GM19372 (cell line): ENCODE measurements around the gene TAF5L.
"Not testable (repeated sequence)": the region's sequence is repeated elsewhere in the genome, so short reads cannot be mapped to it uniquely, and the experiment has no call there.

Experiments used
- ATAC-seq: cut with Tn5 transposase; IDR thresholded peaks from one replicate; pipeline ENCODE4 v1.9.1; 2021; ENCODE audit warnings: mild to moderate bottlenecking, low read depth, moderate library complexity; ENCODE audit not compliant: unreplicated experiment

The TAF5L gene

DNA sequence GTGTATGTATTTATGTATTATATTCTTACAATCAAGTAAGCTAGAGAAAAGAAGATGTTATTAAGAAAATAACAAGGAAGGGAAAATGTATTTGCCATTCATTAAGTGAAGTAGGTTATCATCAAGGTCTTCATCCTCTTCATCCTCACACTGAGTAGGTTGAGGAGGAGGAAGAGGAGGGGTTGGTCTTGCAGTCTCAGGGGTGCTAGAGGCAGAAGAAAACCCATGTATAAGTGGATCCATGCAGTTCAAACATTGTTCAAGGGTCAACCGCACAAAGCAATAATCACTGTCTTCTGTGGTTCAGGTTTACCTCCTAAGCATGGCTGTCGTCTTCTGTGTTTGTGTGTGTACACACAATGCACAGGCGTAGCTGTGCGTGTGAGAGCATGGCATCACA is 17.0 kb upstream of the TAF5L start:
- no peak for ATAC-seq

DNA sequence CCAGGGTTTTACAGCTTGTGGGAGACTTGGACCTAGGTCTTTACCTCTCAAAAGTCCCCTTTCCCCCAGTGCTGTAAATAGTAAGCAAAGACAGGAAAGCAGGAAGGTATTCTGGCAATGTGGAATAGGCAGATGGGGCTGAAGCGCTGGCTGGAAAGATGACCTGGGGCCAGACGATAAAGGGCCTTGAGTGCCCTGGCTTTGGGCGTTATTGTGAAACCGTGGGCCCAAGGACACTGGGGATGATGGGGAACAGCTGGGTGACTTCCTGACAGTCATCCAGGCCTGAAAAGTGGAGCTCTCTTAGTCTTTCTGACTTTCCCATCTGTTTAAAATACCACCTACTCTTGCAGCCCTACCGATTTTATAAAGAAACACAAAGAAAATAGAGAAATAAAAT is 16.5 kb upstream of the TAF5L start:
- no peak for ATAC-seq

DNA sequence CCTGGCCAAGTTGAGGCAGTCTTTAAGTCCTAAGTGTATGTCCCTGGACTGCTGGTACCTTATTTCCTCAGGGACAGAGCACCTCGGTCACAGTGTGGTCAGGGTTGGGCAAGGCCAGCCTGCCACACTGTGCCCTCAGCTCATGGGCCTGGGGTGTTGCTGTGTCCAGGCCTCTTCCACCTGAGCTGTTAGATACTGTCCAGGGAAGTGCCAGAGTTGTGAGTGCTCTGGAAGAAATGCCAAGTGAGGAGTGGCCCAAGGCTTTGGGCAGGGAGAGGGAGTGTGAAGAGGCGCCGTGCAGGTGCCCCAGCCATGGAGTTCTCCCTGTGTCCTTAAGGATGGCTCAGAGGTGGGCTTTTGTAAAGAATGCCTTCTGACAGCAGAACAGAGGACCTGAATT is 15.4 kb upstream of the TAF5L start:
- no peak for ATAC-seq

DNA sequence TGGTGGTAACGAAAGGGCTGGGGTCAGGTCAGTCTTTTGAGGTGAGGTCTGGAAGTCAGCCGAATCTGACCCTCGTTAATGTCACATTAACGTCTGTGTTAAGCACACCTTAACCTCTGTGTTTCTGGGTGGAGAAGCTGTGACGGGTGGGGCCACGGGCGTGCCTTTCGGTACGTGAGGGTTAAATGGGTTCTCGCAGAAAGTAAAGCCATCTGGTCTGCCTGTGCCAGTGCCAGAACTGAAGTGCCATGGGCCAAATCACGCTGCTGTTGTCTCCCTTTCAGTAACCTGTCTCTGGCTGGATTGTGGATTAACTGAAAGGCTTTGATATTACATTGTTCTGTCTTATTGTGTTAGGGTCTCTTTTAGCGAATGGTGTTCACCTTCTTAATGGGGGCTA is 14.5 kb upstream of the TAF5L start:
- ATAC-seq, result no peak

DNA sequence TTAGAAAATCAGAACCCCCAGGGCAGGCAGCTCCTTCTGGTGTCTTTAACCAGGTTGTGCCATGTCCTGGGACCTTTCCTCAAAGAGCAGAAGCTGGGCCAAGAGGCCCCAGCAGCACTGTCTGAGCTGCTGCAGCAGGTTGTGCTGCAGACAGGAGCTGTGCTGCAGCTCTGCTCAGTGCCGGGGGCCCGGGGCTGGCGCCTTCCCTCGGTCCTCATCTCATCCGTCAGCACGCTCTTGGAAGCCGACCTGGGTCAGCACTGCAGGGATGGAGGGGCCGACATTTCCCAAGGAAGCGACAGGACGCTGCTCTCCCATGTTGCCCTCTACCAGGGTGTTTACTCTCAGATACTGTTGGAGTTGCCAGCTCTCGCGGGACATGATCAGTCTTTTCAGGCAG is 11.8 kb upstream of the TAF5L start:
- ATAC-seq, result no peak

DNA sequence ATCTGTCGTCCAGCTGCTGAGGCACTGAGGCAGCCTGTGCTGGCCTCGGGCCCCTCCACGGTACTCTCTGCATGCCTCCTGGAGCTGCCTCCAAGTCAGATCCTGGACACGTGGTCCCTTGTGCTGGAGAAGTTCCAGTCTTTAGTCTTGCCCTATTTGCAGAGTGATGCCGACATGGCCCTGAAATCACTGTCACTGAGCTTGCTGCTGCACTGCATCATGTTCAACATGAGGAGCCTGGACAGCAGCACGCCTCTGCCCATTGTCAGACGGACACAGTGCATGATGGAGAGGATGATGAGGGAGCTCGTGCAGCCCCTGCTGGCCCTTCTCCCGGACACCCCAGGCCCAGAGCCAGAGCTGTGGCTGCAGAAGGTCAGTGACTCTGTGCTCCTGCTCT is 10.1 kb upstream of the TAF5L start:
- no peak for ATAC-seq

DNA sequence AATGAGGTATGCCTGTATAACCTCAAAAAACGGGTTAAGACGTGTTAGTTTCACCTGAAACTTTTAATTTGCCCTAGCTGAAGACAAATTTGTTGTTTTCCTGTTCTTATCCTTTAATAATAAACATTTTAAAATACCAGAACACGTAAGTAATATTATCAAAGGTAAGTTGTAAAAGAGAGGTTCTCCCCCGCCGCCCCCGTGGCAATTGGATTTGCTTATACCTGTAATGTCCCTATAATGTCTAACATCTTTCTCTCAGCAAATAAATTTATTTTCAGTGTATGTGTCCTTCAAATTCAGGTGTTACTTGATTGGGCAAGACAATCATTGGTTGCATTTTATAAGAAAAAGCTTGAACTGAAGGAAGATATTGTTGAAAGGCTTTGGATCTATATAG is 6.0 kb upstream of the TAF5L start:
- ATAC-seq, result no peak

DNA sequence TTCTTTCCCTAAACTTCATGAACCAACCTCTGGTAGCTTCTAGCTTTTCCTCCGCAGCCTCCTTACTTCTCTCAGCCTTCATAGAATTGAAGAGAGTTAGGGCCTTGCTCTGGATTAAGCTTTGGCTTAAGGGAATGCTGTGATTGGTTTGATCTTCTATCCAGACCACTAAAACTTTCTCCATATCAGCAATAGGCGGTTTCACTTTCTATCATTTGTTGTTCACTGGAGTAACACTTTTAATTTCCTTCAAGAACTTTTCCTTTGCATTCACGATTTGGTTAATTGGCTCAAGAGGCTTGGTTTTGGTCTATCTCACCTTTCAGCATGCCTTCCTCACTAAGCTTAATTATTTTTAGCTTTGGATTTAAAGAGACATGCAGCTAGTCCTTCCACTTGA is 5.2 kb upstream of the TAF5L start:
- no peak for ATAC-seq

DNA sequence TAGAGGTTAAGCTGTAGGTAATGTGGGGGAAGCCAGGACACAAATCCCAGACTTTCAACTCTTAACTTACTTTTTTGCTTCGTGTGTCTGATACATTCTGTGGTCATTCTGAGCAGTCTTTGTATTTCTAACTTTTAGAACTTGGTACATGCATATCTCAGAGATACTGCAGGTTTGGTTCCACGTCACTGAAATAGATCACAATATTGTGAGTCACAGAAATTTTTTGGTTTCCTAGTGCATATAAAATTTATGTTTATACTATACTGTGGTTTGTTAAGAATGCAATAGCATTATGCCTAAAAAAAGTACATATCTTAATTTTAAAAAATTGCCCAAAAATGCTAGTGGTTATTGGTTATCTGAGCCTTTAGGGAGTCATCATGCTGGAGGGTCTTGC is 3.3 kb upstream of the TAF5L start:
- ATAC-seq, result no peak

DNA sequence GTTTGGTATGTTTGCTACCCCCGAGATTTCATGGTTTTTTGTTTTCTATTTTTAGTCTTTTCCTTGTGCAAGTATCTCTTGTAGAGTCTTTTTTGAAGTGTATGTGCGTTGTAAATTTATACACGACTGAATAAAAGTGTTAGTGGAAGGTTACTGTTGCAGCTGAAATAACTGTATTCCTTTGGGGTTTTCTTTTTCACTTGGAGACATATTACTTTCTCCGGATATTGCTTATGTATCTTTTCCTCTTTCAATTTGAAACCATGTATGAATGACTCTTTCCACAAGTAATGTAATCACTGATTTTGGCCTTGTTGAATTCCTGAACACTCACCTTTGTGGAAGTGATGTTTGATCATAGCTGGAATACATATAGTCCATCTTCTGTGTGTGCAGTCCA is 1.1 kb upstream of the TAF5L start:
- no peak for ATAC-seq

DNA sequence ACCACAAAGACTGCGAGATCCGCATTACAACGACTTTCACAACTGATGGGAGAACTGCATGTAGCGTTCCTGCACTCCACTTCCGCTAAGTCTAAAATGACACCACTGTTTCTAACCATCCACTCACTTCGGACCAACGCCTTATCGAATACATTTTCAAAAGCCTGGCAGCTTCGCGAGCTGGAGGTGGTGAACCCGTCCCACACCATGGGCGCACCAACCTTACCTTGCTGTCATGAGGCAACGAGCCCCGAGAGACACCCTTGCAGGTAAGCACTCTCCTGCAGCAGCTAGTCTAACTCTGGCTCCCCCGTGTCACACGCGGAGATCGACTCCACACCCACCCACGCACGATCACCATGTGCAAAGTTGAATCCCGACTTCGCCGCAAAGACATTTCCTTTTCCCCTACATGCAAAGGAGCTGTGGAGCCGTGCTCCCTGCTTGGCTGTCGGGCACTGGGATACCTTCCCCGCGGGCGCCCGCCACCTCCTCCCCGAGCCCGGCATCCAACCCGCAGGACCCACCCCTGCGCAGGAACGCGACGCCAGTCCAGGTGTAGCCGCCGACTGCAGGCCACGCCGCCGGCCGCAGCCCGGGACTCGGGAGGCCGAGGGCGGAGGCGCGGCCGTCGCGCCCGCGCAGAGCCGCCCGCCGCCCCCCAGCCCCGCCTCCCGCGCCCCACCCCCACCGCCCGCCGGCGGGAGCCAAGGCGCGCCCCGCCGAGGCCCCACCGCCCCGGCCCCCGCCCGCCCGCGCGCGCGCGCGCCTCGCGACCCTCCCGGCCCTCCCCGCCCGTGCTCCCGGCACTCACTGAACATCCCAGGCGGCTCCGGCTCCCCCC is 629 bp downstream of the TAF5L start:
- ATAC-seq, result peak; percentile 35

DNA sequence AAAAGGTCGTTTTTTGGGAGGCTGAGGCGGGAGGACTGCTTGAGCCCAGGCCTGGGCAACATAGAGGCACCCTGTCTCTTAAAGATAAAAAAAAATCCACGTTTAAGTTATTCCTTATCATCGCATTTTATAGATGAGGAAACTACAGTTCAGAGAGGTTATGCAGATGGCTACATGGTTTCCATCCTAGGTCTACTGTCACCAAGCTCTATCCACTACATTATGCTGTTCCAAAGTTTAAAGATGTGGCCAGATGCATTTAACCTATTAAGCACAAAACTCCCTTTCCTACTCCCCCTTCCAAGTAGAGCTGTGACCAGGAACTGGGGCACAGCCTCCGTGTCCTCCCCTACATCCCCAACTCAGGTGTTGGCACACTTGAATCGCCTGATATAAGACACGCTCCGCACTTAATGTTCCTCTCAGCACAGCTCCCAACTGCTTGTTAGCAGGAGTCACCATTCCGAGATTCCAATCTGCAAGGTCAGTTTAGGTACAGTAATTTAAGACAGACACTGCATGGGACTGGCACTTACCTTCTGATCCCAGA is 1.3 kb downstream of the TAF5L start:
- ATAC-seq, result no peak

DNA sequence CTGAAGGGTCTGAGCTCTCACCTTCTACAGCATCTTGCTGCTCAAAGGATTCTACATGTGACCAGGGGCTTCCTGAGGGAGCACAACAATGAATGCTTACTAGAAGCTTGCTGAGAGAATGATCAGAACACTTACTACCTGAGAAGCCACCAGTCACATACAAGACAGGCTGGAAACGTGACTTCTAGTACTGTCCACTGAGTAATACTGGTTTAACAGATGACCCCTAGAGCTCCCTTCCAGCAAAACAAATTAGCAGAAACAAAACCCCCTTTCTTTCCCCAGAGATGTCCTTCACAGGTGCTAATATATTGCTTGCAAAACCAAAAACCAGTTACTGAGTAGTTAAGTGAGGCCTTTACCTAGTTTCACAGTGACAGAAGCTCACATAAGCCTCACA is 2.1 kb downstream of the TAF5L start:
- ATAC-seq, result no peak

DNA sequence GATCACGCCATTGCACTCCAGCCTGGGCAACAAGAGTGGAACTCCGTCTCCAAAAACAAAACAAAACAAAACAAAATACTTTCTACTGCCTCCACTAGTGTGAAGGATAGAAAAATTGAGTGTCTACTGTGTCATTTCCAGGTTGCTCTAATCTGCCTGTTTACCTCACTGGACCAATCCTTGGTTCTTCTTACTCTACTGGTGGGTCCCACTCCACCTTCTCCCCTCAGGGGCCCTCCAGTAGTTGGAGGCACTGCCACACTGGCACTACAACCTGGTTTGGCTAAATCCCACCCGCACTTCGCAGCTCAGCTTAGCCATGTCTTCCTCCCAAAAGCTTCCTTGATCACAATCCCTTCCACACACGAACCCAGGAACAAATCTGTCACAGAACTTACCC is 2.7 kb downstream of the TAF5L start:
- no peak for ATAC-seq

DNA sequence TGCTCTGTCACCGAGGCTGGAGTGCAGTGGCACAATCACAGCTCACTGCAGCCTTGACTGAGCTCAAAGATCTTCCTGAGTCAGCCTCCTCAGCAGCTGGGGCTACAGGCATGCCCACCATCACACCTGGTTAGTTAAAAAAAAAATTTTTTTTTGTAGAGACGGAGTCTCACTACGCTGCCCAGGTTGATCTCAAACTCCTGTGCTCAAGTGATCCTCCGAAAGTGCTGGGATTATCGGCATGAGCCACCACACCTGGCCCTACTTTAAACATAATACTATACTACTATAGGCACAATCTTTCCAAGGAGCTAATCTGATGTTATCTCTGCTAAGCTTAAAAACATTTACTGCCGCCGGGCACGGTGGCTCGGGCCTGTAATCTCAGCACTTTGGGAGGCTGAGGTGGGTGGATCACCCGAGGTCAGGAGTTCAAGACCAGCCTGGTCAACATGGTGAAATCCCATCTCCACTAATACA is 3.2 kb downstream of the TAF5L start:
- not testable (repeated sequence) for ATAC-seq

DNA sequence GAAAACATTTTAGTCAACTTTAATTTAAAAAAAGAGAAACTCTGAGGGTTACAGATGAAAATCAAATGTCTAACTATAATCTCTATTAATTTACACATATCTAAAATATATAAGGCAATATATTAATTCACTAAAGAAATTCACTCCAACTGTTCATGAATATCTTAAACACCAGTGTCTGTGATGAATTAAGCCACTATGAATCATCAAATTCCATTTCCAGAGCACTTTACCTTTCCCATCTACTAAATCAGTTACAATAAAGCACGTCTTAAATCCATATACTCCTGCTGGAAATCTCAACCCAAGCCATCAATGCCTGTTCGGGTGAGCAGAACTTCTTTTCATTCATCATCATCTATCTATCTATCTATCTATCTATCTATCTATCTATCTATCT is 4.3 kb downstream of the TAF5L start:
- no peak for ATAC-seq

DNA sequence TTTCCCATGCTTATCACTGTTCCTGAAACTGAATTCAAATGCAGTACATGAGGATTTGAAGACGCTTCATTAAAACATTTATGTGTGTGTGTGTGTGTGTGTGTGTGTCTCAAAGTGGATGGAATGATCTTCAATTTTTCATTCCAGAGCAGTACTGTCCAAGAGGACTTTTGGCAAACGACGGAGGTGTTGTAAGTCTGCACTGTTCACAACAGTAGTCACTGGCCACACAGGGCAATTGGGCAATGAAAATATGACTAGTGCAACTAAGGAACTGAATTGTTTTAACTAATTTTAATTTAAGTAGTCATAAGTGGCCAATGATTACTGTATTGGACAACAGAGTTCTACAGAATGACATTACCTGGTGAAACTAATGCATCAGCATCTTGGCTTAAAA is 5.0 kb downstream of the TAF5L start:
- ATAC-seq, result no peak

DNA sequence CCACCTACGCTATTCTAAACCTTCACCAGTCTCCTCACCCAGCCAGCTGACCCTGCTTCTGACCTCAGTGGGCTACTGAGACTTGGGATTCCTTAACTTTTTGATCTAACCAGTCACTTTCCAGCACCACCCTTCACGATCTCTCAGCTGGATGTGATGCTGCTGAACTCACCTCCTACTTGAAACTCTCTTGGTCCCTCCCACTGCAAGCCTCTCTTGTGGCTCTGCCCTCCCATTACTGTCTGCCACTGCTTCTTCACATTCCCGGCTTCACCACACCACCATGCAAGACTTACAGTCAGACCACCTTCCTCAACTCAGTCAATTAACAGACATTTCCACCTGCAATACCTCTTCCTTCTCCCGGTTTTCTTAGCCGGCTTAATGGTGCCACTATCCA is 6.3 kb downstream of the TAF5L start:
- ATAC-seq, result no peak

DNA sequence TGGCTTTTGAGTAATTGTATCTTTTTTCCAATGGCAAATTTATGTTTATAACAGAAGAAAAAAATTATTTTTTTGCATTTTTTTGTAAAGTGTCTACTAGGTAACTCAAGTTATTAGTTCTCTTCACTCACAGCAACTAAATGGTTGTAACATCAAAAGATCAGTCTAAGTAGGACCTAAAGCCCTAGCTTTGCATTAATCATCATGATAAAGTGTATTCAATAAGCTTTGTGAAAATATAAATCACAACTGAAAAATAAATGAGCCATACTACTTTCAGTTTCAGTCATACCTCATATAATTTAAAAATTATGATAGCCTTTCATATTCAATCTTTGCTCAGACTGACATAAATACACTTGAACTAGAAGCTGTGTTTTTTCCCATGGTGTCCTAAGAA is 6.9 kb downstream of the TAF5L start:
- ATAC-seq, result no peak

DNA sequence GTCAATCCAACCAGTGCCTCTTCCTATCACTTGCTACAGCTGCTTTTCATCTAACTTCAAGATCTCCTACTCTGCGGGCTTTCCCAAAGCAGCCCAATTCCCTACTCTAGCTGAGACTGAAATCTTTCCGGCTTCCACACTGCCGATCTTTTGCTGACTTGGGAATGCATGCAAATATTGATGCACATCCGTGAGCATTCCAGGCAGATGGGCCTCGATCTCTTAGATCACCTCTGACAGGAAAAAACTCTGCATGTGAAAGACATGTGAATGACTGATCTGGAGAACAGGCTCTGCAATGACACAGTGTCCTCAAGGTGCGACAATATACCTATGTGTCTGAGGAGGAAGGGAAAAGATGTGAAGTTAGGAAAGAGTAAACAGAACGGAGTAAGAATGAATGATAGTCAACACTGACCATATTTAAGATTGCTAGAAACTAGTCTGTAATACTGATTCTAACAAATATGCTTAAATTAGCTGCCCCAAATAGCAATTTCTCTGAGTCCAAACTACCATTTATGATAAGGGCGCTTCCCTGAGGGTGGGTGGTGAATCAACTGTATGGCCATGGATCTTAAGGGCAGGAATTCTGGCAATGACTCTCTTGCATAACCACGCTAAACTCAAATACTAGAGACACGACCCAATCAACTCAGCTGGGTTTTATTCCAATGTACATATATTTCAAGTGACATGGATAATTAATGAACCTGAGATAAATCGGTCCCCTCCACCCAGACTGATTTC is 8.4 kb downstream of the TAF5L start:
- ATAC-seq, result no peak

DNA sequence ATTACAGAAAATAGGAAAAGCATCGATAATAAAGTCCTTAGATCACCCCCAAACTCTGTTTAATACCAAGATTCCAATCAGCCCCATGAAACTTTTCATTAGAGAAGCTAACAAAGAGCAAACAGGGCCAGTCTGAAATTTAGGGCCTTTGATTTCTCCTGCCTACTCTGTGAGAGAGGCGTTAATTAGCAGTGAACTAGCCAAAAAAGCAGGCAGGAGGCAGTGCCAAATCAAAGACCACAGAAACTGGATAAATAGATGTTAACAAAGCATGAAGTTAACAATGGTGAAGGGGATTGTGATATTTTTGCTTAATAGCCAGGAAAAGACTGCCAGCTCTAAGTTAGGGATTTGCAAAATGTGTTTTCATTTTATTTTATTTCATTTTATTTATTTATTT is 11.2 kb downstream of the TAF5L start:
- ATAC-seq, result no peak

DNA sequence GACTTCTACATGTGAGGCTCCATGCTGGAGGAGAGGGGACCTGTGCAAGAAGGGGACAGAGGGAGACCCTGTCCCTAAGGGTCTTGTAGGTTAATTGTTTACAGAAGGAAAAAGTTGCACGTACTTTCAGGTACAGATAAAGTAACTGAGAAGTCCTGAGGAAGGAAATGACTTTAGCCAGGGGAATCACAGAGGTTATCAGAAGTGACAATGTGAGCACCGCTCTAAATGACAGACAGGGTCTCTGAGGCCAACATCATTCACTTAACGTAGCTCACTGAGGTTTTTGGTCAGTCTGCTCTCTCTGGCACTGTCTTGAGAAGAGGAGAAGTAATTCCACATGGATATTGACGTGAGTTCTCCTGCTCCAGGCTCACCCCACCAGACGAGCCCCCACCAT is 12.0 kb downstream of the TAF5L start:
- no peak for ATAC-seq
